HG02885 (cell line): ENCODE measurements around the gene CLK2.
"Not testable (repeated sequence)": the region's sequence is repeated elsewhere in the genome, so short reads cannot be mapped to it uniquely, and the experiment has no call there.

ENCODE experiments used
- ATAC-seq: cut with Tn5 transposase; IDR thresholded peaks from one replicate; pipeline ENCODE4 v1.9.1; 2021; ENCODE audit warnings: mild to moderate bottlenecking; ENCODE audit not compliant: unreplicated experiment, poor library complexity

The CLK2 gene

GRCh38 chr1:155245163-155245524 is 28.2 kb downstream of the CLK2 start:
- ATAC-seq: no peak

- peak; percentile 92 for ATAC-seq
Observed at GRCh38 chr1:155244368-155245162, 28.7 kb downstream of the CLK2 start.

GRCh38 chr1:155242805-155243358 is 30.4 kb downstream of the CLK2 start:
- no peak for ATAC-seq

GRCh38 chr1:155241841-155242264 is 31.5 kb downstream of the CLK2 start:
- no peak for ATAC-seq

- ATAC-seq: no peak
Observed at GRCh38 chr1:155241069-155241679, 32.1 kb downstream of the CLK2 start.

- no peak for ATAC-seq
Observed at GRCh38 chr1:155236451-155236850, 36.9 kb downstream of the CLK2 start.

GRCh38 chr1:155235375-155235774 is 37.9 kb downstream of the CLK2 start:
- ATAC-seq: not testable (repeated sequence)

GRCh38 chr1:155233502-155233901 is 39.8 kb downstream of the CLK2 start:
- ATAC-seq: not testable (repeated sequence)

GRCh38 chr1:155232001-155232978 is 41.0 kb downstream of the CLK2 start:
- ATAC-seq: not testable (repeated sequence)

- not testable (repeated sequence) for ATAC-seq
Observed at GRCh38 chr1:155231302-155231701, 42.0 kb downstream of the CLK2 start.

- ATAC-seq: no peak
Observed at GRCh38 chr1:155228096-155228427, 45.2 kb downstream of the CLK2 start.

- peak; percentile 91 for ATAC-seq
Observed at GRCh38 chr1:155227261-155228095, 45.8 kb downstream of the CLK2 start.

GRCh38 chr1:155226910-155227260 is 46.4 kb downstream of the CLK2 start:
- no peak for ATAC-seq

GRCh38 chr1:155226188-155226909 is 47.0 kb downstream of the CLK2 start:
- peak; percentile 29 for ATAC-seq

GRCh38 chr1:155225404-155225759 is 47.9 kb downstream of the CLK2 start:
- not testable (repeated sequence) for ATAC-seq

- ATAC-seq: no peak
Observed at GRCh38 chr1:155223047-155223446, 50.3 kb downstream of the CLK2 start.

GRCh38 chr1:155220211-155220965 is 52.9 kb downstream of the CLK2 start:
- not testable (repeated sequence) for ATAC-seq

GRCh38 chr1:155219592-155220031 is 53.7 kb downstream of the CLK2 start:
- ATAC-seq: no peak
